Measurements from ENCODE around the gene KIAA1671.

Gene KIAA1671

DNA sequence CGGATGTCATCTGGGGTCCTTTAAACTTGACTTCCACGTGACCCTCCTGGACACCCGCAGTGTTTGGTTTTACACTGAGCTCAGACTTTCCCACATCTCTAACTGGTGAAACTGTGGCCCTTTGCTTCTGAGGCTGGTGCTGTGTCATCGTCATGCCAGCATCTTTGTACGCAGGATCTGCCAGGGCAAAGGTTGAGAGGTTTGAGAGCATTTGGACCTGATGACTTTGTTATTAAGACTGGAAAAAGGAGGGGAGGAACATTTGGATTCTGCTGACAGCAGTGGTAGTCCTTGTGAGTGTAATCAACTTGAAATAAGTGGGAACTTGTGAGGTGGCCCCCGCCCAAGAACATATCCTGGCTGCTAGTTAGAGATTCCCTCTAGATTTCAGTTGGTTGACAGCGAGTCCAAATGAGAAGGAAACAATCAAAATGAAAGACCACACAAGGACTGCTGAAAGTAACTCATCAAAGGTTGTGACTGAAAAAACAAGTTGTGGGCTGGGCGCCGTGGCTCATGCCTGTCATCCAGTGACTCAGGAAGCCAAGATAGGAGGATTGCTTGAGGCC is 102.5 kb downstream of the KIAA1671 start:
- Mint-ChIP-seq H3K4me1 (peaks cover 13% of the 10 kb centered on the region), H3K36me3 (no peaks in the 10 kb centered on the region), H3K27ac (no peak overlapping the region), H3K27me3 (no peaks in the 10 kb centered on the region), H3K4me3 (no peak overlapping the region), H3K9me3 (no peaks in the 10 kb centered on the region)

DNA sequence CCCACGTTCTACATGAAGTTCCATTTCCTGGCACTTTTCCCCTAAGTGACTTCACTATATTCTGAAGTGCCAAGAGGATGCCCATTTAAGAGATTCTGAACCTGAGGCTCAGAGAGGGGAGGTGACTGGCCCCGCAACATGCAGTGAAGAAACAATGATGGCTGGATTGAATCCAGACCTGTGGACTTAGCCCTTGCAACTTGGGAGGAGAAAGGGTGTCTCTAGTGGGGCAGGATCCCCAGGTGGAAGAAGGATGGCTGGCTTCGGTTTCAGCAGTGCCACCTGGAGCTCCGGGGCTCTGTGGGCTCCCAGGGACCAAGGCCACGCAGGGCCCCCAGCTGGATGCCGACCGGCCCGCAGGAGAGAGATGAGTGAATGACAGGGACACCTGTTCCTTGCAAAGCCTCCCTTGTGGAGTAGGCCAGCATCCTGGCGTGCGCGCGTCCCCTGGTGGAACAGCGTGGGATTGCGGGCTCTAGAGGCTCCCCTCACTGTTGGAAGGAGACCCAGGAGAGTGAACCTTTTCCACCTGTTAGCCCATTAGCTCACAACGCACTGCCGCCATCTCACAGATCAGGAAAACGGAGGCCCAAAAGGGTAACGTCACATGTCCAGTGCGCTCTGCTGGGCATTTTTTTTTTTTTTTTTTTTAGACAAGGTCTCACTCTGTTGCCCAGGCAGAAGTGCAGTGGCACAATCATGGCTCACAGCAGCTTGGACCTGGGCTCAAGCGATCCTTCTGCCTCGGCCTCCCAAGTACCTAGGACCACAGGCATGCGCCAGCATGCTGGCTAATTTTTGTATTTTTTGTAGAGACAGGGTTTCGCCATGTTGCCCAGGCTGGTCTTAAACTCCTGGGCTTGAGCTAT is 104.7 kb downstream of the KIAA1671 start:
- no peak overlapping the region for H3K4me3 Mint-ChIP-seq
- no peaks in the 10 kb centered on the region for H3K9me3 Mint-ChIP-seq
- no peaks in the 10 kb centered on the region for H3K27me3 Mint-ChIP-seq
- H3K36me3 Mint-ChIP-seq = no peaks in the 10 kb centered on the region
- H3K4me1 Mint-ChIP-seq = peaks cover 32% of the 10 kb centered on the region
- peak overlapping the region; percentile 35 for H3K27ac Mint-ChIP-seq

GRCh38 chr22:25059438-25059837 is 106.9 kb downstream of the KIAA1671 start:
- H3K4me3 Mint-ChIP-seq = no peak overlapping the region
- no peaks in the 10 kb centered on the region for H3K27me3 Mint-ChIP-seq
- no peaks in the 10 kb centered on the region for H3K36me3 Mint-ChIP-seq
- peaks cover 53% of the 10 kb centered on the region for H3K4me1 Mint-ChIP-seq
- no peaks in the 10 kb centered on the region for H3K9me3 Mint-ChIP-seq
- peak overlapping the region; percentile 90 for H3K27ac Mint-ChIP-seq

DNA sequence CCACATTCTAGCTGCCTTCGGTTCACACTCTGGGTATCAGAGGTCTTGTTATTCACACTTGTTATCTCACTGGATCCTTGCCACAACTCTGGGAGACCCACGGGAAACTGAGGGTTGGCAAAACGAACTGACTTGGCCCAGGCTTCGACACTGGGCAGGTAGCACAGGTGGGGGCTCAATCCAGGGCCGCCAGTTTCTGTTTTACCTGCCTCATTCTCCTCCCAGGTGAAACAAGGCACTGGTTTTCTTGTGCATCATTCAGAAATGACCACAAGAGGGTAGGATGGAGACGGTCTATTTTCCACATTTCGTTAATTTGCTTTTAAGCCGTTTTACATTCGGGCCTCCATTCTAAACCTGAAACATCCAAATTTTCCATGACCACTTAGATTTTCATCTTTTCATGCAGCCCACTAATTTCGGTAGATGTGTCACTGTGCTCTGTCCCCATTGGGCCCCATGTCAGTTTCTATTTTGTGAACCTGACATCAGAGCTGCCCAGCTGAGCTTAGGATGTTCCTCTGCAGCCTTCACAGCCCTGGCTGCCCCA is 108.1 kb downstream of the KIAA1671 start:
- Mint-ChIP-seq H3K36me3 (no peaks in the 10 kb centered on the region), H3K4me3 (peak overlapping the region; percentile 68), H3K27me3 (no peaks in the 10 kb centered on the region), H3K4me1 (peaks cover 55% of the 10 kb centered on the region), H3K9me3 (no peaks in the 10 kb centered on the region), H3K27ac (peak overlapping the region; percentile 89)

GRCh38 chr22:25061134-25061533 is 108.6 kb downstream of the KIAA1671 start:
- peak overlapping the region; percentile 68 for H3K4me3 Mint-ChIP-seq
- H3K4me1 Mint-ChIP-seq = peaks cover 56% of the 10 kb centered on the region
- no peaks in the 10 kb centered on the region for H3K36me3 Mint-ChIP-seq
- H3K27ac Mint-ChIP-seq = peak overlapping the region; percentile 89
- H3K27me3 Mint-ChIP-seq = no peaks in the 10 kb centered on the region
- H3K9me3 Mint-ChIP-seq = no peaks in the 10 kb centered on the region

DNA sequence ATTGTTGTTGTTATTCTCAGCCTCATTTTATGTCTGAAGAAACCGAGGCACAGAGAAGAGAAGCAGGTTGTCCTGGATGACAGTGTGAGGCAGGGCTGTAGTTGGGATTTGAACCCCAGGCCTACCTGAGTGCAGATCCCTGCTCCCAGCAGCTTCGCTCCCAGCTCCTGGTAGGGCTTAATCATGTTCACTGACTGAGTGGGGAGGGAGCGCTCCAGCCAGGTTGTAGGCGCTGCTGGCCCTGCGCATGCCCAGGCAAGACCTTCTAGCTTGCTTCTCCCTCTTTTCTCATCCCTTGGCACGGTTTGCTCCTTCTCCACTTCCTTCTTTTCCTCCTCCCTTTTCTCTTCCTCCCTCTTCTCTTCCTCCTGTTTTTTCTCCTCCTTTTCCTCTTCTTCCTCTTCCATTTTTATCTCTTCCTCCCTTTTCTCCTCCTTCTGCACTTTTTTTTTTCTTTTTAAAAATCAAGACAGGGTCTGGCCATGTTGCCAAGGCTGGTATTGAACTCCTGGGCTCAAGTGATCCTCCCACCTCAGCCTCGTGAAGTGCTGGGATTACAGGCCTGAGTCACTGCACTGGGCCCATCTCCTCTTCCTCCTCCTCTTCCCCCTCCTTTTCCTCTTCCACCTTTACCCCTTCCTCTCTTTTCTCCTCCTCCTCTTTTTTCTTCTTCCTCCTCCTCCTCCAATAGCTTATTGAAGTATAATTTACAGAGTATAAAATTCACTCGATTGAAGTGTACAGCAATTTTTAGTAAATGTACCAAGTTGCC is 109.3 kb downstream of the KIAA1671 start:
- Mint-ChIP-seq H3K36me3 (no peaks in the 10 kb centered on the region), H3K27ac (peak overlapping the region; percentile 93), H3K27me3 (no peaks in the 10 kb centered on the region), H3K9me3 (no peaks in the 10 kb centered on the region), H3K4me1 (peaks cover 62% of the 10 kb centered on the region), H3K4me3 (peak overlapping the region; percentile 76)

GRCh38 chr22:25062386-25063085 is 110.0 kb downstream of the KIAA1671 start:
- Mint-ChIP-seq H3K27ac (peak overlapping the region; percentile 93), H3K27me3 (no peaks in the 10 kb centered on the region), H3K4me1 (peaks cover 61% of the 10 kb centered on the region), H3K36me3 (no peaks in the 10 kb centered on the region), H3K9me3 (no peaks in the 10 kb centered on the region), H3K4me3 (peak overlapping the region; percentile 76)

GRCh38 chr22:25064894-25065560 is 112.5 kb downstream of the KIAA1671 start:
- Mint-ChIP-seq H3K4me1 (peaks cover 86% of the 10 kb centered on the region), H3K27ac (peak overlapping the region; percentile 53)

GRCh38 chr22:25066861-25067435 is 114.4 kb downstream of the KIAA1671 start:
- no peaks in the 10 kb centered on the region for H3K9me3 Mint-ChIP-seq
- H3K27me3 Mint-ChIP-seq = no peaks in the 10 kb centered on the region
- H3K4me3 Mint-ChIP-seq = peak overlapping the region; percentile 51
- peaks cover 88% of the 10 kb centered on the region for H3K4me1 Mint-ChIP-seq
- peak overlapping the region; percentile 92 for H3K27ac Mint-ChIP-seq
- H3K36me3 Mint-ChIP-seq = no peaks in the 10 kb centered on the region

More at GRCh38 chr22:25064894-25065560, 112.5 kb downstream of the KIAA1671 start:
- Mint-ChIP-seq H3K36me3 (no peaks in the 10 kb centered on the region), H3K27me3 (no peaks in the 10 kb centered on the region), H3K4me3 (peak overlapping the region; percentile 4), H3K9me3 (no peaks in the 10 kb centered on the region)

DNA sequence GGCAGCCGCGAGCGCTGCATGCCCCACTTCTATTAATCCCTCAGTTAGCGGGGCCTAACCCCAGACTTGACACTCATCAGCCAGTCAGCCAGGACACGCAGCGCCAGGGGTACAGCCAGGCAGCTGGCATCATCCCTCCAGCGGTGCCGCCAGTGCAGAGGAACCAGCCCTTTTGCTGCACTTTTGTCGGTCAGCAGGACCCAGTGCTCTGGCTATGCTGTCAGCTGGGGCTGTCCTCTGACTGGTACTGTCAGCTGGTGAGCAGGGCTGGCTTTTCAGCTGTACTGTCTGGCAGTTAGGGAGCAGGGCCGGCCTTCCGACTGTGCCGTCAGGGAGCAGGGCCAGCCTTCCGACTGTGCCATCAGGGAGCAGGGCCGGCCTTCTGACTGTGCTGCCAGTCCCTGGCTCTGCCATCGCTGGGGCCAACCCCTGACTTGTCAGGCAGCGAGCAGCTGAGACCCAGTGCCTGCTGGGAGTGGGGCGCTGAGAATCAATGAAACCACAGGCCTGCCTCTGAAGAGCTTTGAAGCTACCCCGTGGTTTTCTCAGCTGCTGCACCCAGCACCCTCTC is 115.4 kb downstream of the KIAA1671 start:
- Mint-ChIP-seq H3K27ac (peak overlapping the region; percentile 92), H3K9me3 (no peaks in the 10 kb centered on the region), H3K4me1 (peaks cover 87% of the 10 kb centered on the region), H3K27me3 (no peaks in the 10 kb centered on the region), H3K36me3 (no peaks in the 10 kb centered on the region), H3K4me3 (peak overlapping the region; percentile 89)

GRCh38 chr22:25068707-25069106 is 116.2 kb downstream of the KIAA1671 start:
- no peaks in the 10 kb centered on the region for H3K36me3 Mint-ChIP-seq
- H3K27me3 Mint-ChIP-seq = no peaks in the 10 kb centered on the region
- peak overlapping the region; percentile 89 for H3K4me3 Mint-ChIP-seq
- peaks cover 81% of the 10 kb centered on the region for H3K4me1 Mint-ChIP-seq
- H3K27ac Mint-ChIP-seq = peak overlapping the region; percentile 70
- no peaks in the 10 kb centered on the region for H3K9me3 Mint-ChIP-seq

DNA sequence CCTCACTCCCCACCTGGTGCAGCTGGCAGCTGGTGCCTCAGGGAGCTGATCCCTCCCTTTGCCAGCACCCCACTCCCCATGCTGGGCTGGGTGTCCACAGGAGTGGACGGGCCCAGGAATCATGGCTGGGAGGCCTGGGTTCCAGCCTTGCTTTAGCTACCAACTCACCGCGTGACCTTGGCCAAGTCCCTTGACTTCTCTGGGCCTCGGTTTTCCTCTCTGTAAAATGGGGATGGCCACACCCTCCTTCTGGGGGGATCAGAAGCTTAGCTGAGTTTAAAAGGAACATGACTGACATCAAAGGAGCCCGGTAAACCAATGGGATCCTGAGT is 116.9 kb downstream of the KIAA1671 start:
- peaks cover 75% of the 10 kb centered on the region for H3K4me1 Mint-ChIP-seq
- peak overlapping the region; percentile 89 for H3K4me3 Mint-ChIP-seq
- no peaks in the 10 kb centered on the region for H3K9me3 Mint-ChIP-seq
- H3K27me3 Mint-ChIP-seq = no peaks in the 10 kb centered on the region
- peak overlapping the region; percentile 93 for H3K27ac Mint-ChIP-seq
- H3K36me3 Mint-ChIP-seq = no peaks in the 10 kb centered on the region

DNA sequence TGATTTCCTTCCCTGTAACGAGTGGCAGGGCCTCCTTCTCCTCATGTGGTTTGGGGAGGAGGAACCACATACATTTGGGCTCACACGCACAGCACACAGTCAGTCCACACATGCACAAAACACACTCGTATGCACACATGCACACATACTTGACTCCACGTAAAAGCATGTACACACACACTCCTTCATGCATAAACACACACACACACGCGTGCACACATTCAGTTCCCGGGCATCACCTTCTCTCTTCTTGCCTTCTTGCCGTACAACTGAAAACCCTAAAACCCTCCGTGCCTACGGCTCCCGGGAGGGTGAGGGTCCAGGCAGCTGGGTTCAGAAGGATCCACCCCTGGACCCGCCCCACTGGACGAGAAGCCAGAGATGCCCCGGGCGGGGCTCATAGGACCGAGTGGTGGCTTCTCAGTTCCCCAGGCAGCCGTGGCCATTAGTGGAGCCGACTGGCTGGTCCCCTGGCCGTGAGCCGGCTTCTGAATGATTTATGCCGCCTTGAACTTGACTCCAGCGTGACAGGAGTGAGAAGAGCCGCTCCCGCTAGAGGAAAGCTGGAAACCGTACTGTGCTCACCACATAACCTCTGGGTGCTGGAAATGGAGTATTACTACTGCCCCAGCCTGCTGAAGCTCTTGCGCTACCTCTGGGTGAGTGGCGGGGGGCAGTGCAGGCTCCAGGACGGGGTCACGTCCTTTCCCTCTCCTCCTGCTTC is 117.4 kb downstream of the KIAA1671 start:
- Mint-ChIP-seq H3K27ac (peak overlapping the region; percentile 93), H3K4me3 (peak overlapping the region; percentile 89), H3K27me3 (no peaks in the 10 kb centered on the region), H3K9me3 (no peaks in the 10 kb centered on the region), H3K36me3 (no peaks in the 10 kb centered on the region), H3K4me1 (peaks cover 74% of the 10 kb centered on the region)

GRCh38 chr22:25070956-25071355 is 118.4 kb downstream of the KIAA1671 start:
- no peaks in the 10 kb centered on the region for H3K9me3 Mint-ChIP-seq
- no peaks in the 10 kb centered on the region for H3K36me3 Mint-ChIP-seq
- H3K4me1 Mint-ChIP-seq = peaks cover 80% of the 10 kb centered on the region
- peak overlapping the region; percentile 89 for H3K4me3 Mint-ChIP-seq
- no peaks in the 10 kb centered on the region for H3K27me3 Mint-ChIP-seq
- H3K27ac Mint-ChIP-seq = peak overlapping the region; percentile 93

Data from activated naive CD4-positive, alpha-beta T cell treated with anti-CD3 and anti-CD28 coated beads, Interleukin-2, amount 50 U/mL, for 24 hours (primary cell).